Measurements from ENCODE around the gene SLC39A8.

DNA sequence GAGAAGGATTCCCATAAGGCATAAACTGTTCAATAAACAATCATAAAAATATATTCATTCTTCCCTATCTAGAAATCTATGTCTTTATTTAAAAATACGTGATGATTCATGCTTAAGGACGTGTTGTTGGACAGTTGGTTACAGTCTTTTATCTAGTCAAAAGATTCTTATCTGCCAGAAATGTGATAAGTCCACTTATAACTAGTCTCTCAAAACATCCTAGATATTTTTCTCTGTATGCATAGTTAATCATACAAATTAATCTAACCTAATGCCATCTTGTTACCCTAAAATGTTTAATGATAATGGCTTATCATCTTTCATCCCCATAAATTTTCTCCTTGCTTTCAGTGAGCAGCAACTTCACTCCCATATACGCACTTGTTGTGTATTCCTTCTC is 89.0 kb downstream of the SLC39A8 start:
- TF ChIP-seq, protein P1, sequence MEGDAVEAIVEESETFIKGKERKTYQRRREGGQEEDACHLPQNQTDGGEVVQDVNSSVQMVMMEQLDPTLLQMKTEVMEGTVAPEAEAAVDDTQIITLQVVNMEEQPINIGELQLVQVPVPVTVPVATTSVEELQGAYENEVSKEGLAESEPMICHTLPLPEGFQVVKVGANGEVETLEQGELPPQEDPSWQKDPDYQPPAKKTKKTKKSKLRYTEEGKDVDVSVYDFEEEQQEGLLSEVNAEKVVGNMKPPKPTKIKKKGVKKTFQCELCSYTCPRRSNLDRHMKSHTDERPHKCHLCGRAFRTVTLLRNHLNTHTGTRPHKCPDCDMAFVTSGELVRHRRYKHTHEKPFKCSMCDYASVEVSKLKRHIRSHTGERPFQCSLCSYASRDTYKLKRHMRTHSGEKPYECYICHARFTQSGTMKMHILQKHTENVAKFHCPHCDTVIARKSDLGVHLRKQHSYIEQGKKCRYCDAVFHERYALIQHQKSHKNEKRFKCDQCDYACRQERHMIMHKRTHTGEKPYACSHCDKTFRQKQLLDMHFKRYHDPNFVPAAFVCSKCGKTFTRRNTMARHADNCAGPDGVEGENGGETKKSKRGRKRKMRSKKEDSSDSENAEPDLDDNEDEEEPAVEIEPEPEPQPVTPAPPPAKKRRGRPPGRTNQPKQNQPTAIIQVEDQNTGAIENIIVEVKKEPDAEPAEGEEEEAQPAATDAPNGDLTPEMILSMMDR (IDR thresholded peaks at IDR 0.05): no peak
- no peak for TF ChIP-seq POLR2A (IDR thresholded peaks at IDR 0.05)
